HepG2 (cell line): ENCODE data around the gene SPNS2. TPM values are rescaled to one million over a fixed set of nuclear protein-coding genes. Genes with fewer than 3 reads are reported as not detected.

Experiments used
- ATAC-seq: fragments of 200-7000 bp; cut with Tn5 transposase; 3 replicates; pipeline ENCODE4 v1.9.1; 2020; ENCODE audit warnings: mild to moderate bottlenecking, moderate library complexity
- BruUV-seq: library from RNA; stranded (reverse); fragments of 400-500 nt; replicated peaks from 2 replicates; lab custom pipeline; 2021; lab: Mats Ljungman, UMichigan
- CTCF ChIA-PET: fragments of 300-600 bp; formaldehyde crosslinking; extraction: SDS; loops from one replicate; lab custom pipeline; 2021; ENCODE audit warnings: low total read pairs, inconsistent platforms, low intra/inter-chr PET ratio; lab: Yijun Ruan, JAX
- POLR2A ChIA-PET: fragments of 350-600 bp; sonication (Branson Sonifier 250); formaldehyde crosslinking; loops from one replicate; lab custom pipeline; 2020; ENCODE audit warnings: antibody characterized with exemption, inconsistent platforms; lab: Yijun Ruan, JAX
- DNase-seq: peaks from one replicate; pipeline ENCODE4 v3.0.0-alpha.2; 2015; ENCODE audit warnings: low spot score
- FAIRE-seq: peaks from 3 replicates; lab custom pipeline; 2011; peaks lifted over from hg19 to GRCh38; lab: Jason Lieb, UNC
- H2AFZ ChIP-seq: one replicate; pipeline ENCODE4 v1.6.1; 2011; ENCODE audit warnings: low read length, inconsistent platforms
- H3K27ac ChIP-seq: fragments of 300-600 bp; 3 replicates; pipeline ENCODE4 v1.8.0; 2011; ENCODE audit warnings: mixed run types, mild to moderate bottlenecking, mixed read lengths, low read length, inconsistent platforms; ENCODE audit not compliant: insufficient read depth; ENCODE audit errors: extremely low read length
- H3K27me3 ChIP-seq, 2 experiments: fragments of 200-600 bp in 1 of 2; 2 replicates in 1 of 2; 3 replicates in 1 of 2; pipeline versions ENCODE4 v1.6.0 to v1.8.0; 2011; ENCODE audit warnings: low read length in 2 of 2, mild to moderate bottlenecking in 2 of 2, moderate library complexity in 2 of 2, inconsistent platforms in 1 of 2; ENCODE audit not compliant: insufficient read depth in 2 of 2, control insufficient read depth in 1 of 2
- H3K36me3 ChIP-seq, 2 experiments: fragments of 200-600 bp in 1 of 2; replicated peaks in 1 of 2; 2 replicates in 1 of 2; 3 replicates in 1 of 2; pipeline versions ENCODE4 v1.5.1 to v1.8.0; 2011; ENCODE audit warnings: low read length in 2 of 2, inconsistent platforms in 1 of 2; ENCODE audit not compliant: insufficient read depth in 2 of 2, control insufficient read depth in 1 of 2
- H3K4me1 ChIP-seq: 2 replicates; pipeline ENCODE4 v1.5.1; 2012; ENCODE audit warnings: low read length, inconsistent platforms; ENCODE audit not compliant: insufficient read depth
- H3K4me2 ChIP-seq: 2 replicates; pipeline ENCODE4 v1.6.0; 2011; ENCODE audit warnings: low read depth, low read length, inconsistent platforms
- H3K4me3 ChIP-seq, 3 experiments: fragments of 200-600 bp in 1 of 3; sonication (generic), shearing (Covaris generic) in 1 of 3; replicated peaks in 1 of 3; 2 replicates each; pipeline ENCODE4 v1.5.1; 2011 to 2016; ENCODE audit warnings: low read length in 3 of 3, inconsistent platforms in 2 of 3, low read depth in 2 of 3, mild to moderate bottlenecking in 2 of 3, control low read depth in 1 of 3, mixed read lengths in 1 of 3; ENCODE audit not compliant: insufficient read depth in 1 of 3
- H3K79me2 ChIP-seq: one replicate; pipeline ENCODE4 v1.6.1; 2011; ENCODE audit warnings: low read length, inconsistent platforms; ENCODE audit not compliant: insufficient read depth
- H3K9ac ChIP-seq: 2 replicates; pipeline ENCODE4 v1.6.0; 2011; ENCODE audit warnings: mild to moderate bottlenecking, low read depth, low read length, inconsistent platforms; ENCODE audit not compliant: insufficient read depth
- H3K9me3 ChIP-seq: 2 replicates; pipeline ENCODE4 v1.5.1; 2012; ENCODE audit warnings: mild to moderate bottlenecking, low read length
- H4K20me1 ChIP-seq: 2 replicates; pipeline ENCODE4 v1.6.0; 2011; ENCODE audit warnings: inconsistent platforms, mild to moderate bottlenecking, low read length, moderate library complexity; ENCODE audit not compliant: insufficient read depth
- AGO2 ChIP-seq: fragments of 200-400 bp; formaldehyde crosslinking; optimal IDR thresholded peaks from 2 replicates; pipeline ENCODE3; 2017; ENCODE audit warnings: mild to moderate bottlenecking, low read depth, low read length, moderate library complexity
- RBFOX2 ChIP-seq: fragments of 200-400 bp; formaldehyde crosslinking; IDR thresholded peaks from 2 replicates; pipeline ENCODE4 v1.6.1; 2017; ENCODE audit warnings: low read depth, mild to moderate bottlenecking, low read length
- SMARCE1 ChIP-seq: fragments of 450-650 bp; IDR thresholded peaks from 2 replicates; pipeline ENCODE4 v1.6.1; 2017; ENCODE audit warnings: borderline replicate concordance
- ZNF121 ChIP-seq: sonication (generic); formaldehyde crosslinking; IDR thresholded peaks from 2 replicates; pipeline ENCODE4 v1.5.0; 2020; ENCODE audit warnings: mild to moderate bottlenecking, missing genetic modification reagents
- ZNF292 ChIP-seq: sonication (generic); formaldehyde crosslinking; IDR thresholded peaks from 2 replicates; pipeline ENCODE4 v1.8.1; 2022; ENCODE audit warnings: mild to moderate bottlenecking, low read depth, missing genetic modification reagents, borderline replicate concordance
- ZNF557 ChIP-seq: sonication (generic); formaldehyde crosslinking; IDR thresholded peaks from 2 replicates; pipeline ENCODE4 v1.4.0; 2020; ENCODE audit warnings: missing genetic modification reagents
- ZNF788 ChIP-seq: sonication (generic); formaldehyde crosslinking; IDR thresholded peaks from 2 replicates; pipeline ENCODE4 v1.5.0; 2020; ENCODE audit warnings: mild to moderate bottlenecking, missing genetic modification reagents, borderline replicate concordance
- WGBS: methylation state at CpG from one replicate; pipeline ENCODE4 v1.1.6; 2017; ENCODE audit warnings: low lambda C conversion rate; 5-methylcytosine and 5-hydroxymethylcytosine counted together
- in situ Hi-C: cut with HindIII; loops from 2 replicates; pipeline ENCODE4 v1.10.0; 2017; ENCODE audit warnings: low pct_unique_long_range_greater_than_20kb; ENCODE audit not compliant: extremely low pct_ligation_motif_present
- intact Hi-C: fragments of 100-400 bp; cut with micrococcal nuclease; formaldehyde crosslinking; loops from one replicate; pipeline ENCODE4 v1.10.0; 2022; ENCODE audit not compliant: unreplicated experiment
- polyA plus RNA-seq, 8 experiments: library from polyadenylated mRNA; depleted of rRNA in 3 of 8; stranded (reverse) in 7 of 8; unstranded in 1 of 8; fragments of >200 nt; fragmentation: Illumina TruSeq in 4 of 8; extraction: Trizol in 4 of 8; gene quantifications; 2 replicates each; pipeline versions ENCODE4 v1.2.1 to v1.2.3, GENCODE V29; 2011 to 2016; ENCODE audit warnings: low read depth in 4 of 8, missing spikeins in 1 of 8, mixed read lengths in 1 of 8; ENCODE audit not compliant: insufficient read depth in 1 of 8
- total RNA-seq, 5 experiments: library from RNA; depleted of rRNA; stranded (reverse); fragments of >200 nt; fragmentation: Illumina TruSeq; extraction: Trizol; gene quantifications; 2 replicates each; pipeline ENCODE4 v1.2.3, GENCODE V29; 2016; ENCODE audit warnings: low read depth in 1 of 5

The SPNS2 gene
- total and polyA plus RNA-seq, 2 of the 13 experiments (the other 11 are each of a cell fraction or from before 2014, with no cell fraction given) = 0.01 TPM; not detected in 1

DNA sequence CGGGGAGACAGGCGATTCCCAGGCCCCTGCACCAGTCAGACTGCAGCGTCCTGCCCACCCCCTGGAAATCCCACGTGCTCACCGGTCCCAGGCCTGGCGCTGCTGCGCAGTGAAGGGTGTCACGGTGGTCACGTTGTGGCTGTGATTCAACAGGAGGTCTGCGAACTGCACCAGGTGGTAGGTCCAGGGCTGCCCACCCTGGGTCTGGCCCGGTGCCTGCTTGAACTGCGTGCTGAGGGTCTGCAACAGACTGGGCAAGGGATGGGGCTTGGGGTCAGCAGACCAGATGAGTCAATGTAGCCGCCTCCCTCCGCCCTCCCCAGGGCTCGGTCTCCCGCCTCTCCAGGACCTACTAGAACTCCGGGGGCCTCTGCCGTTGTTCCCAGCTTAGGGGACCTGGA is 49.4 kb downstream of the SPNS2 start:
- FAIRE-seq (no peak), DNase-seq (no peak), ATAC-seq (no peak)
- POLR2A ChIA-PET = no interaction called here
- no TSS peak for BruUV-seq
- peaks cover 51 to 85% of the 10 kb centered on the region in 2 experiments for H3K36me3 ChIP-seq
- H3K27me3 ChIP-seq = no peaks in the 10 kb centered on the region
- H3K9me3 ChIP-seq = no peaks in the 10 kb centered on the region
- intact Hi-C loops = no loop called here
- 0 out of 2 replicates have a peak, but pooled peaks cover under 1% of the 10 kb centered on the region for H3K4me1 ChIP-seq
- H3K79me2 ChIP-seq = peaks cover under 1% of the 10 kb centered on the region
- no peaks in the 10 kb centered on the region for H4K20me1 ChIP-seq
- no peak overlapping the region for H3K27ac ChIP-seq
- H3K9ac ChIP-seq = no peak overlapping the region
- no peak overlapping the region for H2AFZ ChIP-seq
- in situ Hi-C loops = no loop called here
- H3K4me3 ChIP-seq = no peak overlapping the region
- CTCF ChIA-PET = no interaction called here
- TF ChIP-seq ZNF557 (CRISPR knock-in tag) (no peak), RBFOX2 (peak; percentile 67), ZNF788 (CRISPR knock-in tag) (no peak), AGO2 (peak; percentile 62), SMARCE1 (no peak)
- no peak overlapping the region for H3K4me2 ChIP-seq
- WGBS = 98% methylated on average over 6 of the region's 18 CpGs

DNA sequence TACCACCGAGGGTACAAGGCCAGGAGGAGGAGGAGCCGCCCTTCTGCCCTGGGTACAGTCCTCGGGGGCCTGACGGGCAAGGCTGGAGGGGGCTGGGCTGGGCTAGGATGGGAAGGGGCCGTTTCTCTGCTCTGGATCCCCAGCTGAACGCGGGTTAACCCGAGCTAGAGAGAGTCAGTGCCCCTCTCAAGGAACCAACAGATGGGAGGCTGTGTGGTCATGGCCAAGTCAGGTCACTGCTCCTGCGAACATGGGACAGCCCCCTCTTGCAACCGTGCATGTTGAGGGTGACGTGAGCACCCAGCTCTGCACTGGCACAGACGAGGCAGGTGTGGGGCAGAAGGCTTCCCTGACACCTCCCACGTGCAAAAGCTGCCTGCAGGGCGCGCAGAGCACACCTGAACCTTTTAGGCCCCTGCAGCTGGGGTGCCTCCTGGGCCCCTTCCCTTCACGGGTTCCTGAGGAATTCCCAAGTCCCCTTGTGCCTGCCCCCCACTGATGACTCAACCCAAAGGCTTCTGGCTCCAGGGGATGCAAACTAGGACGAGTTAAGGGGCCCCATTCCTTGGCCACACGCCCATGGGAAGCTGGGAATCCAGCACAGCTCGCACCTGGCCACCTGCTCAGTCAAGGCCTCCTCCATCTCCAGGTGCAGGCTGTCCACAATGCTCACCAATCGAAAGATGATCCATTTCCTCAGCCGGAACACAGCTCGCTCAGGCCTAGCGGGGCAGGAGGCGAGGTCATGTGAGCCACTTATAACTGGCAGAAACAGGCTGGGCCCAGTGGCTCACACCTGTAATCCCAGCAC is 50.2 kb downstream of the SPNS2 start:
- in situ Hi-C loops = no loop called here
- CTCF ChIA-PET = no interaction called here
- no peak overlapping the region for H3K9ac ChIP-seq
- ATAC-seq (no peak), DNase-seq (no peak), FAIRE-seq (no peak)
- no peaks in the 10 kb centered on the region for H3K27me3 ChIP-seq
- no peak overlapping the region for H3K4me3 ChIP-seq
- intact Hi-C loops = no loop called here
- H3K4me1 ChIP-seq = peaks cover 9% of the 10 kb centered on the region
- H4K20me1 ChIP-seq = no peaks in the 10 kb centered on the region
- 99% methylated on average over 12 of the region's 24 CpGs for WGBS
- no peak overlapping the region for H3K27ac ChIP-seq
- H3K9me3 ChIP-seq = no peaks in the 10 kb centered on the region
- H3K36me3 ChIP-seq = peaks cover 47 to 83% of the 10 kb centered on the region in 2 experiments
- peaks cover 4% of the 10 kb centered on the region for H3K79me2 ChIP-seq
- peak; percentile 40 for TF ChIP-seq AGO2
- no peak for TF ChIP-seq ZNF121
- TF ChIP-seq ZNF292 = no peak
- no peak overlapping the region for H3K4me2 ChIP-seq
- no peak overlapping the region for H2AFZ ChIP-seq
- POLR2A ChIA-PET = no interaction called here
- BruUV-seq = no TSS peak
